ENCODE results near the gene BRAT1. TPM values are rescaled to one million over a fixed set of nuclear protein-coding genes. Genes with fewer than 3 reads are reported as not detected.
"Not testable (repeated sequence)": the region's sequence is repeated elsewhere in the genome, so short reads cannot be mapped to it uniquely, and the experiment has no call there.

The BRAT1 gene
- total RNA-seq, 1 donor from 2014 or later, result 19.2 TPM

- no peak for DNase-seq (ENCODE audit: low read depth, low spot score)
Observed at GRCh38 chr7:2539031-2539911, 16.1 kb downstream of the BRAT1 start.

GRCh38 chr7:2537981-2538851 lies 17.1 kb downstream of the BRAT1 start:
- DNase-seq (ENCODE audit: low read depth, low spot score), result no peak

- DNase-seq (ENCODE audit: low read depth, low spot score), result not testable (repeated sequence)
Observed at GRCh38 chr7:2535872-2536627, 19.3 kb downstream of the BRAT1 start.

GRCh38 chr7:2534214-2534613 lies 21.1 kb downstream of the BRAT1 start:
- DNase-seq (ENCODE audit: low read depth, low spot score), result not testable (repeated sequence)

- DNase-seq (ENCODE audit: low read depth, low spot score), result not testable (repeated sequence)
Observed at GRCh38 chr7:2533566-2533965, 21.8 kb downstream of the BRAT1 start.

- DNase-seq (ENCODE audit: low read depth, low spot score), result not testable (repeated sequence)
Observed at GRCh38 chr7:2532816-2533215, 22.5 kb downstream of the BRAT1 start.

GRCh38 chr7:2532199-2532772 lies 23.0 kb downstream of the BRAT1 start:
- not testable (repeated sequence) for DNase-seq (ENCODE audit: low read depth, low spot score)

- not testable (repeated sequence) for DNase-seq (ENCODE audit: low read depth, low spot score)
Observed at GRCh38 chr7:2531796-2532110, 23.6 kb downstream of the BRAT1 start.

- DNase-seq (ENCODE audit: low read depth, low spot score), result not testable (repeated sequence)
Observed at GRCh38 chr7:2530994-2531795, 24.1 kb downstream of the BRAT1 start.

GRCh38 chr7:2530071-2530987 lies 25.0 kb downstream of the BRAT1 start:
- no peak for DNase-seq (ENCODE audit: low read depth, low spot score)

GRCh38 chr7:2529161-2530070 lies 25.9 kb downstream of the BRAT1 start:
- no peak for DNase-seq (ENCODE audit: low read depth, low spot score)

GRCh38 chr7:2528481-2529095 lies 26.7 kb downstream of the BRAT1 start:
- DNase-seq (ENCODE audit: low read depth, low spot score), result no peak

GRCh38 chr7:2527505-2528467 lies 27.5 kb downstream of the BRAT1 start:
- no peak for DNase-seq (ENCODE audit: low read depth, low spot score)

- DNase-seq (ENCODE audit: low read depth, low spot score), result no peak
Observed at GRCh38 chr7:2526659-2527504, 28.4 kb downstream of the BRAT1 start.
